GM12872 (cell line): Measurements from ENCODE around the gene SEZ6.

Experiments
- TF ChIP-seq, protein P1 (sequence below): IDR thresholded peaks from 3 replicates; pipeline ENCODE4 v1.5.1; 2011; ENCODE audit warnings: low read depth, mild to moderate bottlenecking, low read length, moderate library complexity; ENCODE audit not compliant: insufficient read depth

SEZ6 gene, protein sequence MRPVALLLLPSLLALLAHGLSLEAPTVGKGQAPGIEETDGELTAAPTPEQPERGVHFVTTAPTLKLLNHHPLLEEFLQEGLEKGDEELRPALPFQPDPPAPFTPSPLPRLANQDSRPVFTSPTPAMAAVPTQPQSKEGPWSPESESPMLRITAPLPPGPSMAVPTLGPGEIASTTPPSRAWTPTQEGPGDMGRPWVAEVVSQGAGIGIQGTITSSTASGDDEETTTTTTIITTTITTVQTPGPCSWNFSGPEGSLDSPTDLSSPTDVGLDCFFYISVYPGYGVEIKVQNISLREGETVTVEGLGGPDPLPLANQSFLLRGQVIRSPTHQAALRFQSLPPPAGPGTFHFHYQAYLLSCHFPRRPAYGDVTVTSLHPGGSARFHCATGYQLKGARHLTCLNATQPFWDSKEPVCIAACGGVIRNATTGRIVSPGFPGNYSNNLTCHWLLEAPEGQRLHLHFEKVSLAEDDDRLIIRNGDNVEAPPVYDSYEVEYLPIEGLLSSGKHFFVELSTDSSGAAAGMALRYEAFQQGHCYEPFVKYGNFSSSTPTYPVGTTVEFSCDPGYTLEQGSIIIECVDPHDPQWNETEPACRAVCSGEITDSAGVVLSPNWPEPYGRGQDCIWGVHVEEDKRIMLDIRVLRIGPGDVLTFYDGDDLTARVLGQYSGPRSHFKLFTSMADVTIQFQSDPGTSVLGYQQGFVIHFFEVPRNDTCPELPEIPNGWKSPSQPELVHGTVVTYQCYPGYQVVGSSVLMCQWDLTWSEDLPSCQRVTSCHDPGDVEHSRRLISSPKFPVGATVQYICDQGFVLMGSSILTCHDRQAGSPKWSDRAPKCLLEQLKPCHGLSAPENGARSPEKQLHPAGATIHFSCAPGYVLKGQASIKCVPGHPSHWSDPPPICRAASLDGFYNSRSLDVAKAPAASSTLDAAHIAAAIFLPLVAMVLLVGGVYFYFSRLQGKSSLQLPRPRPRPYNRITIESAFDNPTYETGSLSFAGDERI

DNA sequence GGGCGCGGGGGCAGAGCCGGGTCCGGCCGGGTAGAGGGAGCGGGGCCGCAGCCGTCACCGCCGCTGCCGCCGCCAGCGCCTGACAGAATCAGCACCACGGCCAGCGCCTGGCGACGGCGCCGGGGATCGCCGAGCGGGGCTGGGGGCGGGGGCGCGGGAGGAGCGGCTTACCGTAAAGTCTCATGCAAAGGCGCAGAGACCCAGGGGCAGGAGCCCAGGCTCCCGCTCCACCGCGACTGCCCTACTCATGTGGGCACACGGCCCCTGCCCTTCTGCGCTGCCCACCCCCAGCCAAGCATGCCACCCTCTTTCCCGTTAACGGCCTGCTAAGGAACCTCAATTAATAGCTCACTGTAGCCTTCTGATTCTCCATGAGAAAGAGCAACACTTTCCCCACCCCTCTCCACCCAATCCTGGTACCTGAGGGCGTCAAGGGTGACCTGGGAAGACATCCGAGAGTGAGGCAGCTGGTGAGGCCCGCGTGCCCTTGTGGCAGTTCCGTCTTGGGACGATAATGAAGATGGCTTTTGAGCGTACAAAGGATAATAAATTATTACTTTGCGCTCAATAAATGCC is at the start of gene SEZ6:
TSS of gene SEZ6 (minus strand) at position 98 of the 576 bp plus-strand sequence. CDS start 164 bp downstream, outside the sequence.
- TF ChIP-seq, protein P1, sequence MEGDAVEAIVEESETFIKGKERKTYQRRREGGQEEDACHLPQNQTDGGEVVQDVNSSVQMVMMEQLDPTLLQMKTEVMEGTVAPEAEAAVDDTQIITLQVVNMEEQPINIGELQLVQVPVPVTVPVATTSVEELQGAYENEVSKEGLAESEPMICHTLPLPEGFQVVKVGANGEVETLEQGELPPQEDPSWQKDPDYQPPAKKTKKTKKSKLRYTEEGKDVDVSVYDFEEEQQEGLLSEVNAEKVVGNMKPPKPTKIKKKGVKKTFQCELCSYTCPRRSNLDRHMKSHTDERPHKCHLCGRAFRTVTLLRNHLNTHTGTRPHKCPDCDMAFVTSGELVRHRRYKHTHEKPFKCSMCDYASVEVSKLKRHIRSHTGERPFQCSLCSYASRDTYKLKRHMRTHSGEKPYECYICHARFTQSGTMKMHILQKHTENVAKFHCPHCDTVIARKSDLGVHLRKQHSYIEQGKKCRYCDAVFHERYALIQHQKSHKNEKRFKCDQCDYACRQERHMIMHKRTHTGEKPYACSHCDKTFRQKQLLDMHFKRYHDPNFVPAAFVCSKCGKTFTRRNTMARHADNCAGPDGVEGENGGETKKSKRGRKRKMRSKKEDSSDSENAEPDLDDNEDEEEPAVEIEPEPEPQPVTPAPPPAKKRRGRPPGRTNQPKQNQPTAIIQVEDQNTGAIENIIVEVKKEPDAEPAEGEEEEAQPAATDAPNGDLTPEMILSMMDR = no peak

DNA sequence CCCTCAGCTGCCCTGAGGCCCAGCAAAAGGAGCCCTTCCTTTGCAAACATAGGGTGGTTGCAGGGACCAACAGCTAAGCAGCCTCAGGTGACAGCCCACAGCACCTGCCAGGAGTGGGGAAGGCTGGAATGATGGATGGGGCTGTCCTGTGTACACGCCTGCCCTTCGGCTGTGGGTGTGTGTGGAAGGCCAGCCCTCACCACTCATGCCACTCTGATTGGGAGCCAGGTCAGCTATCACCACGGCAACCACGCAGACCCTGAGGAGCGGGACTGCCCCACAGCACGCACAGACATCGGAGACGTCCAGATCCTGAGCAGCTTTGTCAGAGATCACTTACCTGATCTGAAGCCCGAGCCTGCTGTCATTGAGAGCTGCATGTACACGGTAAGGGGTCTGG is 49.0 kb upstream of the SEZ6 start:
- TF ChIP-seq, protein P1 = no peak

DNA sequence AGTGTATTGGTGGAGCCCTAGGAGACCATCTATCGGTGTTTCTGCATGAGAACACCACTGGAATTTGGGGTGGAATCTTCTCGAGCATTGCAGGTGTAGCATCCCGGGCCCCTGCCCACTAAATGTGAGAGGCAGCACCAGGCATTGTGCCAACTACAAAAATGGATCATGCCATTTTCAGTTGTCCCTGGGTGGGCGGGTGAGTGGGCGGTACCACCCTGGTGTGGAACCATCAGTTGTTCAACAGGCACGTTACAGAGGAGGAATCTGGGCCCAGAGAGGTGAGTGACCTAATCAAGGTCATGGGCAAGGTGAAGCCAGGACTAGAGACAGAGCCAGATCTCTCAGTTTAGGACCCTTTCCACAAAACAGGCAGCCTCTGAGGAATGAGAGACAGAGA is 45.9 kb upstream of the SEZ6 start:
- TF ChIP-seq, protein P1 = no peak

DNA sequence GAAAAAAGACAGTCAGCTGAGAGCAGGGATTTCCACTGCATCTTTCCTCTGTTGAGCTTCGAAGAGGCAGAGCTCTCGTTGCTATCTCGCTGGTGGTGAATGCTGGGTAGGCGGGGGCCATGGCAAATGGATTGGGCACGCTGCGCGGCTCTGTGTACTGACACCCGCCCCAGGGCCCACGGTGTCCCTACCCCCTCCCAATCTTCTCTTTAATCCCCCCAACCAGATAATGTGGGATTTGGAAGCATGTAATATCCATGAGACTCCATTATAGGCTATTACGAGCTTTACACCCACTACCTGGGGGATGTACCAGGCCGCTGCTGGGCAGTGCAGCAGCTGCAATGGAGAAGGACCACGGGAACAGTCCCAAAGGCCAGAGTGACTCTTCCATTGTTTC is 45.4 kb upstream of the SEZ6 start:
- TF ChIP-seq, protein P1 = no peak

DNA sequence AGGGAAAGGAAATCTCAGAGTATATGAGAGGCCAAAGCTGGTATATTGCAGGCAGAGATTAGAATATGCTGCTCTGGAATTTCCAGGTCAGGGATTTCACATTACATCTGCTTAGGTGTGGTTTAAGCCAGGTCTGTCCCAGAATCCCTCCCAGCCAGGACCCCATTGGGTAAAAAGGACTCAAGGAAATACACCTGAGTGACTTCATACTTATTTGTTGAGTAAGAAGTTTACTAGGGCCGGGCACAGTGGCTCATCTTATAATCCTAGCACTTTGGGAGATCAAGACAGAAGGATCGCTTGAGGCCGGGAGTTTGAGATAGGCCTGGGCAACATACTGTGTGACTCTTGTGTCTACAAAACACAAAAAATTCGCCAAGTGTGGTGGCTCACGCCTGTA is 44.3 kb upstream of the SEZ6 start:
- TF ChIP-seq, protein P1 = no peak

DNA sequence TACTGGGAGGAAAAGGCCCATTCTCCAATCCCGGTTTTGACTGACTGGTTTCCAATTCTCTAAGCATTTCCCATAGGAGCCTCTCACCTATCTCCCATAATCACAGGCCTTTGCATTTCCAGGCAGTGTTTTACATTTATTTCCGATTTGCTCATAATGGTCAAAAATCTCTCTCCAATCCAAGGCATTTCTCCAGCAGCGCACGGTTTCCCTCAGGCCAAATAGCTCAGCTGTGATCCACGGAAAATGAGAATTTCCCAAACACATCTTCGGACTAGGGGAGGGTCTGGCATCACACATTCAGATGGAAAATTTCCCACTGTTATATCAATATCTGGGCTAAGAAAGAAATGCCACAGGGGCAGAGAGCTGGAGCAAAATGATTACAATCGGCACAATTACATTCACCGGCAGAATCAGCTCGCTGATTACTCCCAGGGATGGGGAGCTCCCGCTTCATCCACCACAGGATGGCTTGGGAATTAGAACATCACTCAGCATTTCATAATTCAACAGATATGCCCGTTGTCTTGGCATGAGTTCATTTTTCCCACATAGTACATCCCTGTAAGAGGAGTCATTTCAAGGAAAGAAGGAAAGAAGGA is 43.8 kb upstream of the SEZ6 start:
- TF ChIP-seq, protein P1 = no peak
